Measurements from ENCODE around the gene PLA2G4F.

The PLA2G4F gene

DNA sequence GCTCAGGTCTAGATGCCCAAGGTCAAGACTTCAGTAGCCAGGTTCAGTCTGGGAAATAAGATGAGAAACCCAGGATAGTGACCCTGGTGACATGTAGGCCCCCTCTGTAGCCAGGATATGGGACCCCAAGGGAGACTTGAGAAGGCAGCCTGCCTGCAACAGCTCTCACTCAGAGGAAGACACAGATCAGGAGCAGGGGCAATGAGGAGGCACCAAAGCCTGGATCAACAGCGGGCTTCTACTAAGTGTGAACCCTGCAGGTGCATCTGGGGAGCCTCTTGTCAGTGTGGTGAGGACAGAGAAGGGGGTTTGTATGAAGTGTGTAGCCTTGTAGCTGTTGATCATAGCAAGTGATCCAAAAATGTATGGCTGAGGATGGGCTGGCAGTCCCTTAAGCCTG is 25.4 kb downstream of the PLA2G4F start:
- DNase-seq: no peak

DNA sequence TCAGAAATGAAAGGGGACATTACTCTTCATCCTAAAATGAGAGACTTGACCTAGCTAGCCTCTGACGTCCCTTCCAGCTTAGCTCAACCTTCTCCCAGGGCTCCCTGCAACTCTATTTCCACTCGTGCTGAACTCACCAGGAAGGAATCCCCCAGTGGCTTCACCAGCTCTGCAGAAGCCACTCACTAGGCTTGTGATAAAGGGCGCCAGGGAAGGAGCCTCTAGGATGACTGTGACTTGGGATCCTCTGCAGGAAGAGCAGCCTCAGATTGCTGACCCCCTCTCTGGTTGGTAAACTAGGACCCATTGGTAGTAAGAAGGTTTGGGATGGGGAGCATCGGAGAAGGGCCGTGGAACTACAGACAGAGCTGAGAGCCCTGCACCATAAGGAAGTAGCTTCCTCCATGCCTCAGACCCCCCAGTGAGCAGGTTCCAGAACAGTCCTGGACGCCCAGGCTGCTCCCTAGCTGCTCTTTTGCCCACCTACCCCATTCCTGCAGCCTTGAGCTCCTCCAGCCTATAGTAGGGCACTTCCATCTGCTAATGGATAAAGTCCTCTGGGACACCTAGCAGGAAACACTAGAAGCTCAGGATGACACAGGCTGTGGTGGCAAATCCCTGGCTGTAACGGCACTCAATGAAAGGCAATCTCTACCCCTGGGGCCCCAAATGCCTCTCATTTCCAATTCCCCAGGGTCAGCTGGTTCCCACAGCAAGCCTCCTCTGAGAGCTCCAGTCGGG is 26.0 kb downstream of the PLA2G4F start:
- DNase-seq: no peak

DNA sequence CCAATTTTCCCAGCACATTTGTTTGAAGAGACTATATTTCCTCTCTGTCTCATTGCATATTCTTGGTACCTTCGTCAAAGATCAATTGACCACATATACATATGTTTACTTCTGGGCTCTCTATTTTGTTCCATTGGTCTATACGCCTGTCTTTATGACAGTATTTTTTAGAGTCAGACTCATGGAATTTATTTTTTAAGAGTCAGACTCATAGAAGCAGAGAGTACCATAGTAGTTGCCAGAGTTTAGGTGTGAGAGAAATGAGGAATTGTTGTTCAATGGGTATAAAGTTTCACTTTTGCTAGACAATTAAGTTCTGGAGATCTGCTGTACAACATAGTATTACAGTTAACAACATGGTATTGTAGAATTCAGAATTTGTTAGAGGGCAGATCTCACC is 27.1 kb downstream of the PLA2G4F start:
- no peak for DNase-seq

DNA sequence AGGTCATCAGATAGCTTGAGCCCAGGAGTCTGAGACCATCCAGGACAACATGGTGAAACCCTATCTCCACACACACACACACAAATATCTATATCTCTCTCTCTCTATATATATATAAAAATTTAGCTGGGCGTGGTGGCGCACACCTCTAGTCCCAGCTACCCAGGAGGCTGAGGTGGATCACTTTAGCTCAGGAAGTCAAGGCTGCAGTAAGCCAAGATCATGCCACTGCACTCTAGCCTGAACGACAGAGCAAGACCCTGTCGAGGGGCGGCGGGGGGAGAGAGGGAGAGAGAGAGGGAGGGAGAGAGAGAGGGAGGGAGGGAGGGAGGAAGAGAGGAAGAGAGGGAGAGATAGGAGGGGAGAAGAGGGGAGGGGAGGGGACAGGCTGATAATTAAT is 28.0 kb downstream of the PLA2G4F start:
- no peak for DNase-seq

DNA sequence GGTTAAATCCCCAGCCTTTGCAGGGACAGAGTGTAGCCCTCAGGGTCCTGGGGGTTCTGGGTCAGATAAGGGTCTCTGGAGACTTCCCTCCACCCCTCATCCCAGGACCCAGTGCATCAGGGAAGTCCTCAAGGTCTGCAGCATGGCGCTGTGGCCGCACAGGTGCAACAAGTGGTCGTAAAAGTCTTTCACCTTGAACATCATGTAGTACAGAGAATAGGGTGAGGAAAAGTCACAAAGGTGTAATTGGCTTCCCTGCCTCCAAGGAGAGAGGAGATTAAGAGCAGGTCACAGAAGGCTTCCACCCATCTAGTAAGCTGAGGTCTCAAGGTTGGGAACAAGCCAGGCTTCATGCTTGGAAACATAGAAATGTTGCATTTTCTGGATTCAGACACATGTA is 32.9 kb downstream of the PLA2G4F start:
- DNase-seq: no peak

DNA sequence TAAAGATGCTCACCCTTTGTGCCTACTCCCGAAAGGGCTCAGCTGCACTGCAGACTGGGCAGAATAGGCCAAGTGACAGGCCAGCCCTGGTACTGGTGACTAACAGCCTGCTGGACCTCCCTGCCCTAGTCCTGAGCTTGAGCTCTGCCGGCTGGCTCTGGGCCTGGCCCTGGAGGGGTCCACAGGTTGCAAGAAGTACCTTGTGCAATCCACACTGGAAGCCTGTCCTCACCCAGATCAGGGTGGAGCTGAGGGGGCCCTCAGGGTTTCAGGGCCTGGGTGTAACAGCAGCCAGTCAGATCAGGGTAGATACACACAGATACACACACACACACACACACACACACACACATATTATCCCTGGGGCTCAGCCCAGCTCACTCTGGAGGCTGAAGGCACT is 34.8 kb downstream of the PLA2G4F start:
- no peak for DNase-seq

DNA sequence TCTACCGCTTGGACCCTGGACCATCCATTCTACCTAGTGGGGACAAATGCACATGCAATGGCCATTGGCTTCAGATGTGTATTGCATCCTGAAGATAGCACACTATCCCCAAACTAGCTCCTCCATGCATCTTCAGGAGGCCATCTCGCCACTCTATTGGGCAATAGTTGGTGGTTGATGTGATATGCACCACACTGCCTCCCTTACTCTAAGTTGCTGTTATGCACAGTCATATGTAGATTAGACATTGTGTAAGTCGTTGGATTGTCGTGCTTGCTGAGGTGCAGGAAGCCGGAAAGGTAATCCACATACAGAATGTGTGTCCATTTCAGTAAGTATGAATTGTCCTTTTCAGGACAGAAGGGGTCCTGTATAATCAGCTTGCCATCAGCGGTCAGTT is 35.4 kb downstream of the PLA2G4F start:
- no peak for DNase-seq

DNA sequence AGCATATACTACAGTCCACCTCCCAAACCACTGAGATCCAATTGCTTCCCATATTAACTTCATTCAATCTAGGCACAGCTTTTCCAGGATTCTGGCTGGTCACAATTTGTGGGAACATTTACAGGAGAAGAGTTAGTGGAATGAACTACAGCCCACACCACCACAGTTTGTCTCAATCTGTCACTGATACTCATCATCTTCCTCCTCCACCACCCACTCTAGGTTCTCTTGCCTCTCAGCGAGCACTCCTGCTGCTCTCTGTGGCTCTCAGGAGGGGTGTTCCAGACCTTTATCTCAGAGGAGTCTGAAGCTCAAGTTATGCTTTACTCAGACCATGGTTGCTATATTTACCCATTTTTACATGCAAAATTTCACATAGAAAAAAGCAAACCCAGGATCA is 36.2 kb downstream of the PLA2G4F start:
- no peak for DNase-seq

DNA sequence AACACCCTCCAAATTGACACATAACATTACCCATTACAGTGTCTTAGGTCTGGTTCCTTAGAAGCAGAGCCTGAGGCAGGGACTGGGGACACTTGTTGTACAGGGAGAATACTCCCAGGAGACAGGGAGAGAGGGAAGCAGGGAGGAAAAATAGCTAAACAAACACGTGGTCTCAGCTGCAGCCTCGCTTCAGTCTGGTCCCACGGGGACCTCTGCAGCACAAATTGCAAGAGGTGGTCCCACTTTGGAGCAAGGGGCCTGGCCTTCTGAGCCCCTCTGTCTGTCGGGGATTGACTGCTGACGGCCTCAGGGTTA is 37.0 kb downstream of the PLA2G4F start:
- DNase-seq: no peak

DNA sequence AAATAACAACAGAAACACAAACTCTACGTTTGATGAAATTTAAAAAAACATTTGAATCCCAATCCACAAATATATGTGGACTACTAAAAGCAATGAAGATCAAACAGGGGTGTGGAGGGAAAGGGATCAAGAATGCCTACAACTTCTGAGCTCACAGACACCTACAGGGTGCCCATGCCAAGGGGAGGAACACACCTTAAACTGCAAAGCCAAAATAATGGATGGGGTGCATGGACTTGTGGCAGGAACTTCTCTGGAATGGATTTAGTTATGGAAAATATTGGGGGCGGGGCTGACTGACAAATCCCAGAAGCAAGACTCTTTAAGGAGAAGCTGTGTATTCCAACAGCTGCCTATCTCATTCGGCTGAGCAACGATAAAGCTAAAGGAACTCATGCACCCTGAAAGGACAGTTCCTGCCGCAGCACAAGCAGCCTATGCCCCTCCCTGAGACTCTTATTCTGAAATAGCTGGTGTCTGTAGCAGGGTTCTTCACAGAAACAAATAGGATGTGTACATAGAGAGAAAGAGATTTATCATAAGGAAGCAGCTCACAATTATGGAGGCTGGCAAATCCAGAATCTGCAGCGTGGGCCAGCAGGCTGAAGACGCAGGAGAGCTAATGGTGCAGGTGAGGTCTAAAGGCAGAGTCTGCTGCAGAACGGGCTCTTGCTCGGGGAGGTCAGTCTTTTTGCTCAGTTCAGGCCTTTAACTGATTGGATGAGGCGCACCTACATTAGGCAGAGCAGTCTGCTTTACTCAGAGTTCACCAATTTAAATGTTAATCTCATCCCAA is 37.6 kb downstream of the PLA2G4F start:
- no peak for DNase-seq

DNA sequence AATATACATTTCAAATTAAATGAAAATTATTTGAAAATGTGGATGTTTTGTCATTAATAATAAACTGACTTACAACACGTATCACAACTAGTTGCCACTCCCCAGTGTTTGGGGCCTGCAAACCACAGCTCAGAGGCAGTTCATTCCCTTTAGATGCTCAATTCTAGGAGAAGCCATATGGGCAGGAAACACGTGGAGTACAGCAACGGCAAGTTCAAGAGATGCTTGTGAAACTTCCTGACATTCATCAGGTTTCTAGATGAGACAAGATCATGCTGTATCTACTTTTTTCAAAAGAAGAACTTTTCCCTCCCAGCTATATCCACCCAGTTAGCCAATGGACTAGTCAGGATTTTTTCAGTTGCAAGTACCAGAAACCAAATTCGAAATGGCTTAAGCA is 44.5 kb downstream of the PLA2G4F start:
- DNase-seq: no peak

DNA sequence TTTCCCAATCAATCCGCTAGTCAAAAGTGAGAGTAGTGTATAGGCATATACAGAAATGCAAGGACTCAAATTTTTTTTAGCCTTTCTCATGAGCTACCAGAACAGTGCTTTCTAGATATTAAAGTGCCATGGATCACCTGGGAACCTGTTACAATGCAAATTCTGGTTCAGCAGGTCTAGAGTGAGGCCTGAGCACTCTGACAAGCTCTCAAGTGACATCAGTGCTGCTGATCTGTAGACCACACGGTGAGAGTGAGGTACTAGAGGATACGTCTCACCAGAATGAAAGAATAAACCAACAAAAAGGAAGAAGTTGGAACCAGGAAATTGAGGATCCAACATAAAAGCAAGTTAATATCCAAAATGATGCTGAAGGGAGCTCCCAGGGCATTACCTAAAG is 46.1 kb downstream of the PLA2G4F start:
- DNase-seq: no peak

DNA sequence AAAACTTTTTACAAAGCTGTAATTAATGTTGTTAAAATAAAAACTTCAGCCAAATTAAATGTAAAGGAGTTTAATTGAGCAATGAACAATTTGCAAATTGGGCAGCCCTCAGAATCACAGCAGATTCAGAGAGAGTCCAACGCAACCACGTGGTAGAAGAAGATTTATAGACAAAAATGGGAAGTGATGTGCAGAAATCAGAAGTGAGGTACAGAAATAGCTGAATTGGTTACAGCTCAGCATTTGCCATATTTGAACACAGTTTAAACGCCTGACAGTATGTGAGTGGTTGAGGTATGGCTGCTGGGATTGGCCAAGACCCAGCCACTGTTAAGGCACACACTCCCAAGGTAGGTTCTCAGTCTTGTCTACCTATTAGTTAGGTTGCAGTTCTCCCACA is 47.6 kb downstream of the PLA2G4F start:
- DNase-seq: no peak

DNA sequence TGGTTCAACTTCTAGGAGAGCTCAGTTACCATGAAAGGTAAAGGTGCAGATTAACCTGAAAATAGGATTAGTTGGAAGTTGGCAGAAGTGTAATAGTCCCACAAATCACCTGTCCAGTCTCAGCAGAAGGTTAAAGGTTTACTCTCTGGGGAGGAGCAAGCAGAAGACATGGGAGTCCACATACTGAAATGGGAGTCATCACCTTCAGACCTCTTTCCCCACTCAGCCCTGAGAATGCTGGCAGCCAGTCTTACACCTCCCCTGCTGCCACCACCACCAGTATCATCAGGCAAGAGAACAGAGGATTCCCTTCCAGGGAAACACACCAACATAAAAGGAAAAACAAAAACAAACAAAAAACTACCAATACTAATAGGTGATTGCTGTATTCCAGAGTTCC is 48.2 kb downstream of the PLA2G4F start:
- DNase-seq: no peak

DNA sequence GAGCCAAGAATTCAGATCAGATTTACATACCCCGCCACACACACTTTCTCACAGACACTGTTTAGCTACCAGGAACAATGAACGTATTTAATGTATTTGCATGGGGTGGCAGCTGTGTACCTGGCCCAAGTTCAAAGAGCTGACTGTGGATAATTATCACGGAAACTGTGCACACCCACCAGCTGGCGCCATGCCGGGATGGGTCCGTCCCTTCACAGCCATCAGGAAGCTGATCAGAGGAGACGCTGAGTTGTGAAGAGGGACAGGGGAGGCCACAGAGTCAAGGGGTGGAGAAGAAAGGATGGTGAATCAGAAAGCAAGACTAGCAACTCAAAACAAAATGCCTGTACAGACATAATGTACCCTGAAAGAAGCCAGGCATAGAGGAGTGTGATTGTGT is 49.0 kb downstream of the PLA2G4F start:
- peak; percentile 37 to 52 for DNase-seq

DNA sequence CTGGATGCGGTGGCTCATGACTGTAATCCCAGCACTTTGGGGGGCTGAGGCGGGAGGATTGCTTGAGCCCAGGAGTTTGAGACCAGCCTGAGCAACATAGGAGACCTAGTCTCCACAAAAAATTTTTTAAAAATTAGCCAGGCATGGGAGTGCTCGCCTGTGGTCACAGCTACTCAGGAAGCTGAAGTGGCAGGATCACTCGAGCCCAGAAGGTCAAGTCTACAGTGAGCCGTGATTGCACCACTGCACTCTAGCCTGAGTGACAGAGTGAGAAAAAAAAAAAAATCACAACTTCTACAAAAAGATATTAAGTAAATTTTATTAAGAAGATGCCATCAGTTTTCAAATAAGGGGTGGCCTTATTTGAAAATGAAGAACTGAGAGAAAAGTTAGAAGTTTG is 50.1 kb downstream of the PLA2G4F start:
- DNase-seq: no peak

DNA sequence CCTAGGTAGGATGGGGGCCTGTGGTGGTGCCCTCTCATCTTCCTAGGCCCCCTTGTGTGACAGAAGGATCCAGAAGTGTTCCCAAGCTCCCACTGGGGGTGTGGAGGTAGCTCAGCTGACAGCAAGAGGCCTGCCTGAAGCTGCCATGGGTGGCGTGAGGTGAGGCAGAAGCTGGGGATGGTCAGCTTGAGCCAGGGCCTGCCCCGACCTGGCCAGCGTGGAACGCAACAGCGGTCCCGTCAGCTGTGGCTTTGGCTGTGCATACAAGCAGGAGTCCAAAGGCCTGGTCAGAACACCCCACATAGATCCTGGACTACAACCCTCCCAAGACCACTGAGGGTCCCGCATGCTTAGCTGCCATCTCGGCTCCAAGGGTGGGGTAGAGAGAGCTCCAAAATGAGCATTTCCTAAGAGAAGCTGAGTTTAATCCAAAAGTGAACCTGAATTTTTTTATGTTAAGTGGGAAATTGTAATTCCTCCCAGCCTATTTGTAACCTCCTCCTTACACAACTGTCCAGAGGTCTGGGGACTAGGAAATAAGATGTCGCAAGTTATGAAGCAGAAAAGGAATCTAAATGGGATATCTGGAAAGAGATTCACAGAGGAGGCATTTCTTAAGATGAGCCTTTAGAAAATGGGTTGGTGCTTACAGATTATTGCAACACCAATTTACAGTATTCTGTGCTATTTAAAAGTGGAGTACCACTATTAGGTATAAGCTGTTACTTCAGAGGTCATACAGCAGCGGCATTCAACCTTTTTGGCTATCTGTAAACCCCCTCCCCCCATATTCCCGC is 52.1 kb downstream of the PLA2G4F start:
- DNase-seq: no peak

DNA sequence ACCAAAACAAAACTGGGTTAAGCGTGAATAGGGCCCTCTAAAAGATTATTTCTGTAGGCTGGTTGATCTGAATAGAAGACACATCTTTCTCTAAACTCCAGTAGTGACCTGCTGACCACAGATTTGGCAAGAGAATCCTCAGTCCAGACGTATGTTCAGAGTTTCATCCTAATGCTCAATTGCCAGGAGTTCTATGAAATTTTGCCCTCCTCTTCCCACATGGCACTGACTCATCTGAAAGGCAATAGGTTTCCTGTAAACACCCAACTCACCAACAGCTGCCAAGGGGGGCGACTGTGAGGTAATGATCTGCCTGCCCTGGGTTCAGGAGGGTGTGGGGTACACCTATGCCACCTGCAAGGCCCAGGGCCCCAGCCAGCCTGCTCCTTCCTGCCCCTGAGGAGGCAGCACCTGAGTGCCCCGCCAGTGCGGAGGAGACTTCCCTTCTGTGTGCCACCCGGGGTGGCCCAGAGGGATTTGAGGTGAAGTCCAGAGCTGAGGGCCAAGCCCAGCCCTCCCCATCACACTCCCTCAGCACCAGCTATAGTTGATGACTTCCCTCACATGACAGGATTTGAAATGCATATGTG is 53.7 kb downstream of the PLA2G4F start:
- no peak for DNase-seq

DNA sequence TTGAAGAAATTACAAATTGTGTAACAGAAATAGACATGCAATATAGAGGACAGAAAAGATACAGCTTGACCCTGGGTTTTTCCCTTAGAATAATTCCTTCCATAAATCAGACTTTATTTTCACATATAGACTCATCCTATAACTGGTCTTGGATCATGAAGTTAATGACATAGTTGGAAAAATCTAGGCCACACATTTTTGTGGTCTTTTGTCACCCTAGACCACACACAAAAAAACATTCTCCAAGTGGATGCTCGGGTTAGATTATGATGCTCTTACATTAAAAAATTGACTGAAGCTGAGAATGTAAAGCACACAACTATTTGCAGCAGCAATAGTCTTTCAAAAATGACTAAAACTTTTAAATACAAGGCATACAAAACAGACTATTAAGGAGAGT is 54.6 kb downstream of the PLA2G4F start:
- no peak for DNase-seq

DNA sequence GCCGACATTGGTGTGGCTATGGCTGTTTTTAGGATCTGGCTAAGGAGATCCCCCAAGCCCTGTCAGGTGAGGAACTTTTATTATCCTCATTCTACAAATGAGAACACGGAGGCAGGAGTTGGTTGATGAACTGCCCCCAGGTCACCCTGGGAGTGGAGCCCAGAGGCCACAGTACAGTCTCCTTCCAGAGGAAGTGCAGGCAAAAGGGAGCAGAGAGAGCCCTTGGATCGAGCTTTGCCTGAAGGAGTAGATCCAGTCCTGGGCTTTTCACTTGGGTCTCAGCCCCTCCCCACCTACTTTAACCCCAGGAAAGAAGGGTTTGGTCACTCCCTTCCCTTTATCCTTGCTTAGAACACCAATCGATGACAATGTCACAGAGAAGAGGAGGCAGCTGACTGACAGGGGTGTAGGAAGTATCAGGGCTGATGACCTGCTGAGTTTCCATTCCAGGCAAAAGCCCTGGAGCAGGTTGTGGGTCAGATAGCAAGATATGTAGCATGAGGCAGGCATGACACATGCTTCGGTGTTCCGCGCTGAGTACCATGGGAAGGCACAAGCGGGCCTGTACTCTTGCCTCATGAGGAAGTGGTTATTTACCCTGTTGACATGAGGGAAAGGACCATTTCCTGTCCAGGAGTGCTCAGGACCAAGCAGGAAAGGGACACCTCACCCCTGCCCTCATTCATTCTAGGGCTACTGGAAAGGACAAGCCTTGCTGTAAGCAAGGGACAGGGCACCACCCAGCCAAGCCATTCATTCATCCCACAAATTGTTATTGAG is 56.2 kb downstream of the PLA2G4F start:
- no peak for DNase-seq

DNA sequence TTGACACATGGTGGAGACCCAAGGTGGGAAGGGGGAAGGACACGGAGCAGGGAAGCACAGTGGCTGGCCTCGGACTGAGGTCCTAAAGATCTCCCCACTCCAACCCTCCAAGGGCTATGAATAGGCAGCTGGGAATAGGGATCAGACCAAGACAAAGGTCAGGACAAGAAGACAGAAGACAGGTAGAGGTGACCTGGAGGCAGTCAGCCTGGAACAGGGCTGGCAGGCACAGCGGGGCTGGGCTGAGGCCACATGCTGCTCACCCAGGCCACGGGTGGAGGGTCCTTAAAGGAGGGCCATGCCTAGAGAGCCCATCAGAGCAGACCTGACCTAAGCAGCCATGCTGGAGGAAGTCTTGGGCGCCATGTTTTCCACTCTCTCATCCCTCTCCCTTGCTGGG is 59.4 kb downstream of the PLA2G4F start:
- DNase-seq: no peak

DNA sequence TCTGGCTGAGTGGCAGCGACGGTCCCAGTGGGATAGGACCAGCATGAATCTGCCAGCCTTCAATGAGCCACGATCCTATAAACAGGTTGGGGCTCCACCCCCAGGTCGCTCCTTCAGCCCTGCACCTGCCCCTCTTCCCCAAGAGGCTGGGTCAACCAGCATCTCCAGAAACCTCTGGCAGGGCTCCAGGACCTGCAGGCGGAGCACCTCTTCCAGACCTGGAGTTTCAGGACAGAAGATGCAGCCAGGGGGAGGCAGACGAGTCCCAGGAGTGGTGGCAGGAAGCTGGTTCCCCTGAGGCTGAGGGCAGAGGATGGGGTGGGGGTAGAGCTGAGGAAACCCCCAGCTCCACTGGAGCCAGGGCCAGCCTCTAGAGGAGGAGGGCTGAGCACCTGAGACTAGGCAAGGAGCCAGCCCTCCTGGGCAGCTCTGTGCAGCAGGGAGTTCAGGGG is 61.9 kb downstream of the PLA2G4F start, which contains the start of gene PLA2G4D:
PLA2G4D (minus strand) TSS at position 51 of the 452 bp plus-strand sequence. CDS start 103 bp downstream, outside the sequence.
- DNase-seq: no peak

DNA sequence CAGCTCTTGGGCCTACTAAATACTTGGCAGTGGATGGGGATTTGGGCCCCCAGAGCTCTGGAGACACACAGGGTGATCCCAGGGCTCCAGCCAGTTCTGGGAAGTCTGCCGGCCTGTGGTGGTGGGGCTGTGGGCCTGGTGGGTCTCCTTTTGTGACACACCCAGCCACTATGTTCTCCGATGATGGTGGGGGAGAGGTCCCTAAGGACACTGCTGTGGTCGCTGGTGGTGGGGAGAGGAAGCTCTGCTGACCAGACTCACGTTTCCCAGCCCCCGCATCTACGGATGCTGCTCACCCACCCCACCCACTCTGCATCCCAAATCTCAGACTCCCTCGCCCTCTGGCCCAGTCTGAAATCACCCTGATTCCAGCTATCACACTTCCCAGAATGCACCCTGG is 62.5 kb downstream of the PLA2G4F start:
- no peak for DNase-seq

All from stimulated activated CD4-positive, alpha-beta T cell treated with anti-CD3 and anti-CD28 coated beads, Interleukin-2, amount 100 ng/mL, for 24 hours (primary cell).